Esophagus squamous epithelium (tissue), 4 donors: ENCODE results near the gene DNER.

Experiments used
- POLR2A ChIP-seq, 4 donors: fragments of 450-650 bp; IDR thresholded peaks; one replicate each; pipeline ENCODE4 v1.6.1; 2017; ENCODE audit warnings: antibody characterized with exemption in 4 of 4, mild to moderate bottlenecking in 4 of 4, moderate library complexity in 3 of 4
- TF ChIP-seq, protein P1 (sequence below), 6 experiments: fragments of 450-650 bp in 4 of 6; fragments of 200-600 bp in 2 of 6; sonication (generic) in 2 of 6; IDR thresholded peaks; one replicate each; pipeline ENCODE4 v1.5.1; 2016 to 2019; ENCODE audit warnings: antibody characterized with exemption in 6 of 6, mild to moderate bottlenecking in 4 of 6, moderate library complexity in 4 of 6

DNA sequence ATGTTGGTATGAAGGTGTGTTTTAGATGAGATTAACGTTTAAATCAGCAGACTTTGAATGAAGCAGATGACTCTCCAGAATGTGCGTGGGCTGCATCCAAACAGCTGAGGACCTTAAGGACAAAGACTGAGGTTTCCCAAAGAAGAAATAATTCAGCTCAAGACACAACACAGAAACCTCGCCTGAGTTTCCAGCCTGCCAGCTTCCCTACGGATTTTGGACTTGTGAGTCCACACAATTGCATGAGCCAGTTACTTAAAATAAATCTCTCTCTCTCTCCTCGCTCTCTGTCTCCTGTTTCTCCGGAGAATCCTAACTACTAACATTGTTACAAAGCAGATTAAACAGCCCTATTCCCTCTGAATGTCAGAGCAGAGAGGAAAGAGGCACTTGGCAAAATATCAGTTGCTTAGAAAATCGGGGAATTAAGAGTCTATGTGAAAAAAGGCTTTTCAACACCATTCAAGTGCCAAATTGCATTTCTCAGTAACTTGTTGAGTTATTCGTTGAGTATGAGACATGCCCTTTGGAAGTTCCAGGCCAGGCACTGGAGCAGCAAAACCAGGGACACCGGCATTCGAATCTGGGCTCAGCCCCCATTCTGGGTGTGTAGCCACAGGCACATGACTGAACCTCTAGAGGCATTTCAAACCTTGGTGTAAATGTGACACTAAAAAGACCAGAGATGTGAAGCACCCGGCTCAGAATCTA, 268.7 kb downstream of the DNER start:
- no peak for TF ChIP-seq POLR2A (IDR thresholded peaks at IDR 0.05)
- TF ChIP-seq, protein P1, sequence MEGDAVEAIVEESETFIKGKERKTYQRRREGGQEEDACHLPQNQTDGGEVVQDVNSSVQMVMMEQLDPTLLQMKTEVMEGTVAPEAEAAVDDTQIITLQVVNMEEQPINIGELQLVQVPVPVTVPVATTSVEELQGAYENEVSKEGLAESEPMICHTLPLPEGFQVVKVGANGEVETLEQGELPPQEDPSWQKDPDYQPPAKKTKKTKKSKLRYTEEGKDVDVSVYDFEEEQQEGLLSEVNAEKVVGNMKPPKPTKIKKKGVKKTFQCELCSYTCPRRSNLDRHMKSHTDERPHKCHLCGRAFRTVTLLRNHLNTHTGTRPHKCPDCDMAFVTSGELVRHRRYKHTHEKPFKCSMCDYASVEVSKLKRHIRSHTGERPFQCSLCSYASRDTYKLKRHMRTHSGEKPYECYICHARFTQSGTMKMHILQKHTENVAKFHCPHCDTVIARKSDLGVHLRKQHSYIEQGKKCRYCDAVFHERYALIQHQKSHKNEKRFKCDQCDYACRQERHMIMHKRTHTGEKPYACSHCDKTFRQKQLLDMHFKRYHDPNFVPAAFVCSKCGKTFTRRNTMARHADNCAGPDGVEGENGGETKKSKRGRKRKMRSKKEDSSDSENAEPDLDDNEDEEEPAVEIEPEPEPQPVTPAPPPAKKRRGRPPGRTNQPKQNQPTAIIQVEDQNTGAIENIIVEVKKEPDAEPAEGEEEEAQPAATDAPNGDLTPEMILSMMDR (IDR thresholded peaks at IDR 0.05): no peak
